ENCODE data around the gene EPHB2. TPM values are rescaled to one million over a fixed set of nuclear protein-coding genes. Genes with fewer than 3 reads are reported as not detected.

The EPHB2 gene
- polyA plus RNA-seq, 1 donor from 2014 or later = 22.8 TPM

- no peaks in the 10 kb centered on the region for H3K9me2 ChIP-seq (ENCODE audit: insufficient read depth, low read length)
- no peak overlapping the region for H3K4me3 ChIP-seq (ENCODE audit: low read length)
- H2AFZ ChIP-seq (ENCODE audit: low read depth, low read length) = no peak overlapping the region
- no peaks in the 10 kb centered on the region for H4K20me1 ChIP-seq (ENCODE audit: insufficient read depth)
- no peak for TF ChIP-seq EP300 (conservative IDR thresholded peaks at IDR 0.05; ENCODE audit: poor library complexity, severe bottlenecking)
- no peak for TF ChIP-seq REST (IDR thresholded peaks at IDR 0.05; ENCODE audit: borderline replicate concordance)
- TF ChIP-seq MXI1 (conservative IDR thresholded peaks at IDR 0.05; ENCODE audit: poor library complexity, severe bottlenecking) = no peak
- no peak for TF ChIP-seq TAF1 (IDR thresholded peaks at IDR 0.05; ENCODE audit: low read depth)
- TF ChIP-seq EZH2 (IDR thresholded peaks at IDR 0.05; ENCODE audit: borderline replicate concordance, insufficient read depth, low read length, poor library complexity, severe bottlenecking) = no peak
- no peak for TF ChIP-seq RAD21 (conservative IDR thresholded peaks at IDR 0.05)
- TF ChIP-seq SMC3 (conservative IDR thresholded peaks at IDR 0.05; ENCODE audit: poor library complexity) = no peak
- TF ChIP-seq POLR2AphosphoS5 (IDR thresholded peaks at IDR 0.05) = no peak
- no peak for TF ChIP-seq CTCF (IDR thresholded peaks at IDR 0.05; ENCODE audit: poor library complexity, severe bottlenecking)
- H3K36me3 ChIP-seq (ENCODE audit: insufficient read depth, low read length) = no peaks in the 10 kb centered on the region
- no peak overlapping the region for H3K9ac ChIP-seq (ENCODE audit: low read length)
- H3K27ac ChIP-seq (ENCODE audit: low read length) = no peak overlapping the region
- no peaks in the 10 kb centered on the region for H3F3A ChIP-seq (ENCODE audit: insufficient read depth, low read length, poor library complexity, severe bottlenecking)
- no peaks in the 10 kb centered on the region for H3K27me3 ChIP-seq (ENCODE audit: insufficient read depth, low read depth, low read length)
- no peaks in the 10 kb centered on the region for H3K79me2 ChIP-seq (replicated peaks; ENCODE audit: insufficient read depth, low read length)
- H3K9me3 ChIP-seq (ENCODE audit: low read length) = no peaks in the 10 kb centered on the region
- no peak overlapping the region for H3K4me2 ChIP-seq (ENCODE audit: low read length)
These were observed 53.0 kb downstream of the EPHB2 start for GRCh38 chr1:22763487-22764200.

- Histone ChIP-seq H3K9ac (ENCODE audit: low read length) (no peak overlapping the region), H3F3A (ENCODE audit: insufficient read depth, low read length, poor library complexity, severe bottlenecking) (no peaks in the 10 kb centered on the region), H3K4me2 (ENCODE audit: low read length) (no peak overlapping the region), H4K20me1 (ENCODE audit: insufficient read depth) (no peaks in the 10 kb centered on the region), H3K27ac (ENCODE audit: low read length) (no peak overlapping the region), H2AFZ (ENCODE audit: low read depth, low read length) (no peak overlapping the region), H3K9me3 (ENCODE audit: low read length) (no peaks in the 10 kb centered on the region), H3K36me3 (ENCODE audit: insufficient read depth, low read length) (no peaks in the 10 kb centered on the region), H3K4me3 (ENCODE audit: low read length) (no peak overlapping the region), H3K79me2 (replicated peaks; ENCODE audit: insufficient read depth, low read length) (no peaks in the 10 kb centered on the region), H3K9me2 (ENCODE audit: insufficient read depth, low read length) (no peaks in the 10 kb centered on the region), H3K27me3 (ENCODE audit: insufficient read depth, low read depth, low read length) (no peaks in the 10 kb centered on the region)
- TF ChIP-seq SMC3 (conservative IDR thresholded peaks at IDR 0.05; ENCODE audit: poor library complexity) = no peak
- no peak for TF ChIP-seq EZH2 (IDR thresholded peaks at IDR 0.05; ENCODE audit: borderline replicate concordance, insufficient read depth, low read length, poor library complexity, severe bottlenecking)
- TF ChIP-seq TAF1 (IDR thresholded peaks at IDR 0.05; ENCODE audit: low read depth) = no peak
- no peak for TF ChIP-seq REST (IDR thresholded peaks at IDR 0.05; ENCODE audit: borderline replicate concordance)
- no peak for TF ChIP-seq CTCF (IDR thresholded peaks at IDR 0.05; ENCODE audit: poor library complexity, severe bottlenecking)
- no peak for TF ChIP-seq POLR2AphosphoS5 (IDR thresholded peaks at IDR 0.05)
- no peak for TF ChIP-seq EP300 (conservative IDR thresholded peaks at IDR 0.05; ENCODE audit: poor library complexity, severe bottlenecking)
- no peak for TF ChIP-seq MXI1 (conservative IDR thresholded peaks at IDR 0.05; ENCODE audit: poor library complexity, severe bottlenecking)
- no peak for TF ChIP-seq RAD21 (conservative IDR thresholded peaks at IDR 0.05)
These were observed 57.2 kb downstream of the EPHB2 start for GRCh38 chr1:22767852-22768251.
